ENCODE results near the gene CLDN10.

DNA sequence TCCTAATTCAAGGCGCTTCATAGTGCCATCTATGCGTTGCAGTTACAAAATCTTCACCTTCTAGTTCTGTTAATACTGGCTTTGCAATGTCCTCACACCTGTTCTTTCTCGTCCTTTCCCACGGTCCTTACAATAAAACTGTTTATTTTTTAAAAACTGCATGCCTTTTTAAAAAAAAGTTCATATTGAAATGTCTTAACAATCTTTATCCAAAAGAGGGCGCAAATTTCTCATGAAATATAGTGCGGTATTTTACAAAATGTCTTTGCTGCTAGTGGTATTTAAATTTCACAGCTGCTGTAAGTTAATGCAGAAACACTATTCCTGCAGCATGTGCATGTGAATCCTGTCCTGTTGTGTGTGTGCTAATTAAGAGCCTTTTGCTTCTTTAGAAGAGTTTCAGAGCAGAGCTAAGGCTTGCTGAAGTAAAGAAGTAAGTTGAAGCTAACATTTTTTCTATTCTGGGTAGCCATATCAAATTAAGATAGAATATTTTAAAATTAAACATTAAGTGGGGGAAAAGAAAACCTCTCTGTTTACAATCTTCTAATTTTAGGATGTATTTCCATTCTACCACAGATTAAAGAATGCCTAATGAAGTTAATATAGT lies 15.8 kb upstream of the CLDN10 start:
- TF ChIP-seq, protein P1, sequence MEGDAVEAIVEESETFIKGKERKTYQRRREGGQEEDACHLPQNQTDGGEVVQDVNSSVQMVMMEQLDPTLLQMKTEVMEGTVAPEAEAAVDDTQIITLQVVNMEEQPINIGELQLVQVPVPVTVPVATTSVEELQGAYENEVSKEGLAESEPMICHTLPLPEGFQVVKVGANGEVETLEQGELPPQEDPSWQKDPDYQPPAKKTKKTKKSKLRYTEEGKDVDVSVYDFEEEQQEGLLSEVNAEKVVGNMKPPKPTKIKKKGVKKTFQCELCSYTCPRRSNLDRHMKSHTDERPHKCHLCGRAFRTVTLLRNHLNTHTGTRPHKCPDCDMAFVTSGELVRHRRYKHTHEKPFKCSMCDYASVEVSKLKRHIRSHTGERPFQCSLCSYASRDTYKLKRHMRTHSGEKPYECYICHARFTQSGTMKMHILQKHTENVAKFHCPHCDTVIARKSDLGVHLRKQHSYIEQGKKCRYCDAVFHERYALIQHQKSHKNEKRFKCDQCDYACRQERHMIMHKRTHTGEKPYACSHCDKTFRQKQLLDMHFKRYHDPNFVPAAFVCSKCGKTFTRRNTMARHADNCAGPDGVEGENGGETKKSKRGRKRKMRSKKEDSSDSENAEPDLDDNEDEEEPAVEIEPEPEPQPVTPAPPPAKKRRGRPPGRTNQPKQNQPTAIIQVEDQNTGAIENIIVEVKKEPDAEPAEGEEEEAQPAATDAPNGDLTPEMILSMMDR (IDR thresholded peaks at IDR 0.05) = peak in 1 of 3 experiments; percentile 12
- TF ChIP-seq POLR2AphosphoS5 (IDR thresholded peaks at IDR 0.05; ENCODE audit: insufficient read depth in 1 of 2, low read depth in 1 of 2) (no peak), POLR2A (IDR thresholded peaks at IDR 0.05) (no peak)

Data from vagina (tissue), 2 donors.